GM18502 (cell line): ENCODE data around the gene NCKAP1.
A peak's percentile ranks its signal among the peaks of the same experiment; 100 is the strongest.
"Not testable (repeated sequence)": the region's sequence is repeated elsewhere in the genome, so short reads cannot be mapped to it uniquely, and the experiment has no call there.

Experiments
- ATAC-seq: cut with Tn5 transposase; IDR thresholded peaks from one replicate; pipeline ENCODE4 v1.9.1; 2021; ENCODE audit warnings: mild to moderate bottlenecking; ENCODE audit not compliant: unreplicated experiment, poor library complexity

Gene NCKAP1

DNA sequence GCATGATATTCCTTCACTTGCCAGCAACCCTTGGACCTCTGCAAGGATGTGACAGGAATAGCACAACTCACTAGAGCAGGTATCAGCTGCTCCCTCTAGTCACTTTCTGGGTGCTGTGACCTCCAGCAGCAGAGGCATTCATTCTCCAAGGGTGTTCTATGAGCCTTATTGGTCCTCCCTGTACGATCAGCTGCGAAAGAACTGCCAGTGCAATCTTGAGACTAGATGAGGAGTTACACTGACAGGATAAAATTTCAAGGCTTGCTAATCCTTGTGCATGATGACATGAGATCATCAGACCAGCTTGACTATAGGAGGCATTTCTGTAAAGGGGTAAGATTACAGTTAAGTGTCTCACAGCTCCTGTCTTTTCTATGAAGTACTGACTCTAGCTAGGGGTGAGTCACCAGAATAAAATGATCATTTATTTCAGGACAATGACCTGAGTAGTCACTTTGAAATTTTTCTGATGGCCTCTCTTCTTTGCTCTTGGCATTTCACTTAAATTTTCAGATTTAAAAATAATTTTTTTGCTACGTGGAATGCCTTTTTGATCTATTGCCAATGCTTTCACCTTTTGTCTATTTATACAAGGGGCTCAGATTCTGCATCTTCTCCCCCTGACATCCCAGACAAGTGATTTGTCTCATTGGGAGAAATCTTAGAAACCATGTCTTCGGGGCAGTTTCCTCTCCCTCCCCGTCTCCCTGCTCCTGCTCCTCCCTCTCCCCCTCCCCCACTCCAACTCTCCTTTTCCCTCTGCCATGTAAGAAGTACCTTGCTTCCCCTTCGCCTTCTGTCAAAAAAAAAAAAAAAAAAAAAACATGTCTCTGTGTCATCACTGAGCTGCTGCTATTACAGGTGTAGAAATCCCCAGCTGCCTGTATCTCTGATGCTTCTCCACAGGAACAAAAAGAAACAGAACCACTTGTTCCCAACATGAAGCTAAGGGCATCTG, 122.6 kb downstream of the NCKAP1 start:
- ATAC-seq = no peak

DNA sequence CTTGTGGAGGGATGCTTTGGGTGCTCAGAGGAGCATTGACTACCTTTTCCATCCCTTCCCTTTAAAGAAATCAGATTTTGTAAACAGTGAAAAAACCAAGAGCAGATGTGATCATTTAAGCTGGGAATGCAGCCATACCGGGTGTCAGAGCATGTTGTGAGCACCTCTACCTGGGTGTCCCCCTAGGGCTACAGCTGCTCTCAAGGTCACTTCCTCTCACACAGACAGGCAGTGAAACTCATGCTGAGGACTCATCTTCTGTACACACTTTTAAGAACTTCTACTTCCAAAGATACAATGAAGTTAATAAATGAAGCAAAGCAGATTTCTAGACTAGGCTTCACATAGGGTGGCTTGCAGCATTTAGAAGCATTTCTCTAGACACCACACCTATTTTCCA, 123.4 kb downstream of the NCKAP1 start:
- ATAC-seq = no peak

DNA sequence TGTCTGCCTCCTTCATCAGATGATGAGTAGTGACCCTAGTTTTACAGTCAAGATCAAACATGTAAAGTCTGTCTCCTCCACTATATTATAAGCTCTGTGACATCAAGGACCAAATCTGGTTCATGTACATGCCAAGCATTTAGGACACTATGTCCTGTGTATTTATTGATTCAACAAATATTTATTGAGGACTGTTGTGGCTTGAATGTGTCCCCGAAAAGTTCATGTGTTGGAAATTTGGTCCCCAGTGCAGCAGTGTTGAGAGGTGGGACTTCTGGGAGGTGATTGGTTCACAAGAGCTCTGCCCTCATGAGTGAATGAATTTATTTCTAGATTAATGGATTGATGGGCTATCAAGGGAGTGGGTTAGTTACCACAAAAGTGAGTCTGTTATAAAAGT, 125.2 kb downstream of the NCKAP1 start:
- no peak for ATAC-seq

DNA sequence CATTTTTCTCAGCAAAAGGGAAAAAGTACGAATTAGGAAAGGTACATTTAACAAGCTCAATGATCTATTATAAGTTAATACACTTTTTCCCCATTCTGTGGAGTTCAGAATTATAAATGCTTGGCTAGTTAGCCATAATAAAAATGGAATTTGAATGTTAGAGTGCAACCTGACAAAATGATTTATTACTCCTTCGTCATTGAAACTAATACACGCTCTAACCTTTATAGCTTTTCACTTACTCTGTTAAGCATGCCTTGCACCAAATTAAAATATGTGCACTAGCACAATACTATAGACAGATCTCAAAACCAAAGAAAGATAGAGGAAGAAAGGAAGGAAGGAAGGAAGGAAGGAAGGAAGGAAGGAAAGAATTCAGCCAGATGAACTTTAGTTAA, 125.7 kb downstream of the NCKAP1 start:
- no peak for ATAC-seq

GRCh38 chr2:182911813-182912517, 126.3 kb downstream of the NCKAP1 start:
- no peak for ATAC-seq

DNA sequence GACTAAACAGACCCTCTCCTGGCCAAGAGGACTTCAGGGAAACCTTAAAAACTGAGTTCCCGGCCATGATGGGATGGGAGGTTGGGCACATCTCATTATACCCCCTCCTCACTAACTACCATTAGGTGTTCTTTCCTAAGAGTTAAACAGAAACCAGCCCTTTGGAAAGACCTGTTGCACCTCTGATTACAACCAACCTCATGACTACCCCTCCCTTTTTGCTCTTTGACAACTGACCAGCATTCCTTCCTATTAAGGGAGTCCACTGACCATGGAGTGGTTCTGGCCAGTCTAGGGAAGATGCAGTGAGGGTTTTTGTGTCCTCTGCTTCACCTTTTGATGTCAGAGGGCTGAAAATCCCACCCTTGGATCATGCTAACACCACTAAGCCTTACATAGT, 127.3 kb downstream of the NCKAP1 start:
- no peak for ATAC-seq

DNA sequence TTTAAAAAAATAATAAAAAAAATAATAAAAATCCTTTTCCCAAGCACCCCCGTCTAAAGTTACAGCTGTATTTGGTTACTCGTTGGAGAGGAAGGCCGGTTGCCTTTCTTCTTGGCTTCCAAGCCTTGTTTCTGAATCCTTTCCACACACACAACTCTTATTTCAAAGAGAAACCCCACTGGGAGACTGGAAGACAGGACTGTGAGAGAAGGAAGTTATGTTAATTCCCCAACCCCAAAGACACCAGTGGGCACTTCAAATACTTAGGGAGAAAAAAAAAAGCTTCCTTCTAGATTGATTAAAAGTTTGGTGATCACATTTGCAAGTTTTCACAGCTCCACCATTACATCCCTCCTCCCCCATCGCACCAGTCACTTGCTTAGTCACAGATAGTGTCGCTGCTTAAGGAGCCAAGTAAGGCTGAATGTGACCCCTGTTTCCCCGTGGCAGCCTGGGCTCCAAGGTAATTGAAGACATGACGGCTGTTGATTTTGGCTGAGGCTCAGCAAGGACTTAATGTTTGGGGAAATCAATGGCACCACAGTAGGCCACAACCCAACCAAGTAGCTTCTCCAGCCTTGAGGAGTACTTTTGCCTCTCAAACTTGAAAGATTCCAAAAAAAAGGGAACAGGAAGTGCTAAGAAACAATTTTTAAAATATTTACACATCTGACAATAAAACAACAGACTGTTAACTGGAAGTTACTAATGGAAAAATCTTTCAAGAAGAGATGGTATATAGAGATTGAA, 131.0 kb downstream of the NCKAP1 start:
- ATAC-seq = no peak

- ATAC-seq = peak; percentile 60
These were observed 131.8 kb downstream of the NCKAP1 start for GRCh38 chr2:182906454-182906853.

- ATAC-seq = no peak
These were observed 133.4 kb downstream of the NCKAP1 start for GRCh38 chr2:182904844-182905243.

DNA sequence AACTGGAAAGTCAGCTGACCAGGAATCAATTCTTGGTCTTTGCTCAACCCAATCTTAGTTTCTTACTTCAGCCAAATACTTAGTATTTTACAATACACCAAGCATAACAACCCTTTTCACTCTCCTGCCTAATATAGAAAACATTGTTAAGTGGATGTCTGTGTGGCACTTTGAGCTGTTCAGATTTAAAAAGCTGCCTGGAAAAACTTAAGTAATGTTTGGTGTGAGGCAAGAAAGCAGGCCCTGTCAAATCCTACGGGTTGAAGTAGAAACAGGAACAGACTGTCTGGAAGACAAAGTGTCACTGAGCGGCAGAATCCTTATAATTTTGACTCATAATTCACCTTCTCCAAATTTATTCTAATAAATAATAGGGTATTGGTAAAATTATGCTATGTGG, 134.7 kb downstream of the NCKAP1 start:
- ATAC-seq = no peak

DNA sequence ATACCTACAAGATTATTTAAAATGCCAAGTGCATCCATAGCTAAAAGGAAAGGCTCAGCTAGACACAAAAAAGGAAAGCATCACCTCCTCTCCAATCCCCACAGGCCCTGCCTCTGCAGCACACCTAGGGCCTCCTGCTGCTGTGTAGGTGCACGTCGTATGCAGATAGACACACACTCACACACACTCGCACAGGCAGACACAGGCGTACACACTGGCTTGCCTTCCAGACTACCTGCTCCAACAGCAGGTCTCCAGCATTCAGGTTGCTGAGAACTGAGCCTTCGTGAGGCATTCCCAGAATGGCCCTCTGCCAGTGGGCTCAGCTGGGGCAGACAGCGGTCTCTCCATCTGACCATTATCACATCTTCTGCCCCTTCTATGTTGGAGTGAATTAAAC, 136.5 kb downstream of the NCKAP1 start:
- no peak for ATAC-seq

GRCh38 chr2:182898718-182899117, 139.5 kb downstream of the NCKAP1 start:
- ATAC-seq = no peak

- ATAC-seq = no peak
These were observed 141.1 kb downstream of the NCKAP1 start for GRCh38 chr2:182897137-182897536.

DNA sequence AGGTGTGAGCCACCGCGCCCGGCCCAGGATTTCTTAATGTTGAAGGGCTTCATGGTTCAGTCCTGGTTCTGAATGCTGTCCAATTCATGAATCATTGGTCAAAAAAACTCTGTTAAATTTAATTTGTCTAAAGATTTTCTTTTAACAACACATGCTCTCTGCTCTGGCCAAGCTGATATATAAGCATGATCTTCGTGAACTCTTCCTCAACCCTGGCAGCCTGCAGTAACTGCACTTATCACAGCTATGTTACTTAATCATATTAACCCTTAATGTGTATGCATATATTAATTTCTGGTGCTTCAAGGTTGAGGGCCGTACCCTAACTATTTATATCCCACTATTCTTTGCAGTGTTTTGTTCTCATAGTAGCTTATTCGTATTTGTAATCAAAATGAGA, 142.5 kb downstream of the NCKAP1 start:
- no peak for ATAC-seq

GRCh38 chr2:182895169-182895568, 143.1 kb downstream of the NCKAP1 start:
- no peak for ATAC-seq

GRCh38 chr2:182894174-182894573, 144.1 kb downstream of the NCKAP1 start:
- ATAC-seq = no peak

GRCh38 chr2:182893666-182894065, 144.6 kb downstream of the NCKAP1 start:
- no peak for ATAC-seq

- not testable (repeated sequence) for ATAC-seq
These were observed 145.2 kb downstream of the NCKAP1 start for GRCh38 chr2:182893035-182893434.

DNA sequence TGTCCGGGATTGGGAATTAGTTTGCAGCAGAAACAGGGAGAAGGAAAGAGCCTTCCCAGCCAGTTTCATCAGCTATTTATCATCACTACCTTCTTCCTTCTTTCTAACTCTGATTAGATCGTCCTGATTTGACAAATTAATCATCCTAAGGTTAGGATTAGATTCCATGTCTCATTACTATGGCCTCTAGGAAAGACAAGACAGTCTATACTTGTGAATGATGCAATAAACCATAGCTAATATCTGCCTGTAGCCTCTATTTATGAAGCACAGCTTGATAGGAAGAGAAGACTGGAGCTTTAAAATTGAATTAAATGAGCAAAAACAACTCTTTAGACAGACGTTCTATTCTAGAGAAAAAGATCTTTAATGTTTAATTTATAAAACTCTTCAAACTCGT, 146.6 kb downstream of the NCKAP1 start:
- ATAC-seq = no peak

- ATAC-seq = no peak
These were observed 147.4 kb downstream of the NCKAP1 start for GRCh38 chr2:182890773-182891378.
